OCI-LY7 (cell line): ENCODE results near the gene DNPH1.

Experiments
- CTCF ChIP-seq: fragments of 200-600 bp; sonication (generic); conservative IDR thresholded peaks from 2 replicates; pipeline ENCODE4 v1.5.1; 2014; ENCODE audit warnings: mild to moderate bottlenecking, antibody characterized with exemption, low read length, moderate library complexity, mixed read lengths
- EZH2phosphoT487 ChIP-seq: fragments of 200-600 bp; sonication (generic); IDR thresholded peaks from 2 replicates; pipeline ENCODE4 v1.6.1; 2018; ENCODE audit warnings: low read depth, borderline replicate concordance, mild to moderate bottlenecking, mixed run types, antibody characterized with exemption, low read length, moderate library complexity, mixed read lengths

- TF ChIP-seq CTCF (no peak), EZH2phosphoT487 (no peak)
Observed at GRCh38 chr6:43216200-43216599, 13.1 kb downstream of the DNPH1 start.
